CD14-positive monocyte (primary cell): Measurements from ENCODE around the gene LYZL1. TPM values are rescaled to one million over a fixed set of nuclear protein-coding genes. Genes with fewer than 3 reads are reported as not detected.

Experiments
- DNase-seq, 3 donors: peaks; one replicate each; pipeline ENCODE4 v3.0.0-alpha.2; 2011 to 2022
- H2AFZ ChIP-seq: 2 replicates; pipeline ENCODE4 v1.6.0; 2012; ENCODE audit warnings: mild to moderate bottlenecking, low read depth, low read length, inconsistent platforms; ENCODE audit not compliant: insufficient read depth, poor library complexity, severe bottlenecking
- H3K27ac ChIP-seq, 2 donors: 1 replicate in 1 of 2; 2 replicates in 1 of 2; pipeline ENCODE4 v1.5.1; 2012 to 2013; ENCODE audit warnings: low read length in 2 of 2, control low read depth in 1 of 2, inconsistent platforms in 1 of 2, low read depth in 1 of 2, mild to moderate bottlenecking in 1 of 2
- H3K27me3 ChIP-seq, 2 donors: one replicate each; pipeline versions ENCODE4 v1.6.0 to v1.6.1; 2011 to 2013; ENCODE audit warnings: low read length in 2 of 2; ENCODE audit not compliant: control insufficient read depth in 2 of 2, insufficient read depth in 2 of 2
- H3K36me3 ChIP-seq, 2 donors: replicated peaks in 1 of 2; 1 replicate in 1 of 2; 2 replicates in 1 of 2; pipeline versions ENCODE4 v1.5.1 to v1.6.1; 2012 to 2013; ENCODE audit warnings: low read length in 2 of 2, control low read depth in 1 of 2, inconsistent platforms in 1 of 2, mild to moderate bottlenecking in 1 of 2; ENCODE audit not compliant: insufficient read depth in 2 of 2, control insufficient read depth in 1 of 2
- H3K4me1 ChIP-seq, 2 donors: 1 replicate in 1 of 2; 2 replicates in 1 of 2; pipeline versions ENCODE4 v1.5.1 to v1.6.1; 2012 to 2013; ENCODE audit warnings: low read length in 2 of 2, control low read depth in 1 of 2, inconsistent platforms in 1 of 2, mild to moderate bottlenecking in 1 of 2, moderate library complexity in 1 of 2; ENCODE audit not compliant: insufficient read depth in 2 of 2, control insufficient read depth in 1 of 2
- H3K4me2 ChIP-seq: replicated peaks from 2 replicates; pipeline ENCODE3; 2012; ENCODE audit warnings: low read length, moderate library complexity, mild to moderate bottlenecking; ENCODE audit not compliant: poor library complexity, severe bottlenecking; ENCODE audit errors: extremely low read depth
- H3K4me3 ChIP-seq, 3 experiments: fragments of 200-600 bp in 1 of 3; sonication (generic) in 1 of 3; replicated peaks in 1 of 3; 1 replicate in 2 of 3; 2 replicates in 1 of 3; pipeline ENCODE4 v1.5.1; 2011 to 2013; ENCODE audit warnings: low read length in 3 of 3, mild to moderate bottlenecking in 3 of 3, control low read depth in 2 of 3, low read depth in 2 of 3, inconsistent platforms in 1 of 3, moderate library complexity in 1 of 3
- H3K79me2 ChIP-seq: 2 replicates; pipeline ENCODE4 v1.6.0; 2012; ENCODE audit warnings: mild to moderate bottlenecking, control low read depth, inconsistent platforms, low read length, moderate library complexity; ENCODE audit not compliant: insufficient read depth
- H3K9ac ChIP-seq: 2 replicates; pipeline ENCODE4 v1.6.0; 2017; ENCODE audit warnings: low read length, mild to moderate bottlenecking; ENCODE audit not compliant: insufficient read depth, poor library complexity, severe bottlenecking
- H3K9me3 ChIP-seq, 2 donors: replicated peaks in 1 of 2; 1 replicate in 1 of 2; 2 replicates in 1 of 2; pipeline versions ENCODE4 v1.5.1 to v1.6.1; 2012 to 2013; ENCODE audit warnings: low read length in 2 of 2, control low read depth in 1 of 2; ENCODE audit not compliant: control insufficient read depth in 1 of 2, insufficient read depth in 1 of 2
- H4K20me1 ChIP-seq: 2 replicates; pipeline ENCODE4 v1.6.0; 2012; ENCODE audit warnings: mild to moderate bottlenecking, low read length, control low read depth, moderate library complexity; ENCODE audit not compliant: insufficient read depth
- H3K27ac Mint-ChIP-seq, 7 donors: one replicate each; pipeline ENCODE4 v1.8.0; 2020; ENCODE audit warnings: mild to moderate bottlenecking in 7 of 7, mixed read lengths in 7 of 7, moderate library complexity in 6 of 7, inconsistent platforms in 2 of 7
- H3K27me3 Mint-ChIP-seq, 3 donors: one replicate each; pipeline ENCODE4 v1.8.0; 2021 to 2022; ENCODE audit warnings: low read depth in 3 of 3, mild to moderate bottlenecking in 3 of 3, mixed read lengths in 3 of 3, moderate library complexity in 3 of 3, inconsistent platforms in 1 of 3
- H3K36me3 Mint-ChIP-seq, 2 donors: one replicate each; pipeline ENCODE4 v1.8.0; 2020; ENCODE audit warnings: mixed read lengths in 2 of 2, inconsistent platforms in 1 of 2, mild to moderate bottlenecking in 1 of 2
- H3K4me1 Mint-ChIP-seq: one replicate; pipeline ENCODE4 v1.8.0; 2020; ENCODE audit warnings: mild to moderate bottlenecking, mixed read lengths
- H3K4me3 Mint-ChIP-seq, 2 donors: one replicate each; pipeline ENCODE4 v1.8.0; 2020; ENCODE audit warnings: mild to moderate bottlenecking in 2 of 2, mixed read lengths in 2 of 2, moderate library complexity in 1 of 2
- H3K9me3 Mint-ChIP-seq, 7 donors: one replicate each; pipeline ENCODE4 v1.8.0; 2020 to 2022; ENCODE audit warnings: mixed read lengths in 7 of 7, mild to moderate bottlenecking in 6 of 7, moderate library complexity in 6 of 7, inconsistent platforms in 2 of 7
- WGBS: methylation state at CpG from one replicate; pipeline ENCODE4 v1.1.5; 2013; ENCODE audit warnings: missing lambda C conversion rate; ENCODE audit not compliant: insufficient coverage; 5-methylcytosine and 5-hydroxymethylcytosine counted together
- intact Hi-C, 2 donors: fragments of 100-400 bp; cut with micrococcal nuclease; formaldehyde crosslinking; loops; one replicate each; pipeline versions ENCODE4 v1.15.0 to v1.15.1; 2023
- polyA plus RNA-seq, 3 donors: library from polyadenylated mRNA; depleted of rRNA in 1 of 3; unstranded in 2 of 3; stranded (reverse) in 1 of 3; fragments of 300-500 nt in 2 of 3; fragments of >200 nt in 1 of 3; fragmentation: Illumina TruSeq in 2 of 3; gene quantifications; 1 replicate in 2 of 3; 2 replicates in 1 of 3; pipeline ENCODE4 v1.2.3, GENCODE V29; 2012 to 2021
- TF ChIP-seq, protein P1 (sequence below): fragments of 200-600 bp; IDR thresholded peaks from one replicate; pipeline ENCODE4 v1.8.0; 2022; ENCODE audit warnings: antibody characterized with exemption, mild to moderate bottlenecking

Gene LYZL1
- polyA plus RNA-seq, 3 donors = not detected

- Histone ChIP-seq H3K9me3 (peaks cover 5 to 10% of the 10 kb centered on the region in 2 donors), H3K9ac (no peak overlapping the region), H3K4me1 (peaks cover 0 to 4% of the 10 kb centered on the region in 2 donors), H3K27ac (no peak overlapping the region), H4K20me1 (no peaks in the 10 kb centered on the region), H3K4me2 (no peak overlapping the region), H3K27me3 (peaks cover 0 to 6% of the 10 kb centered on the region in 2 donors), H2AFZ (no peak overlapping the region), H3K4me3 (no peak overlapping the region), H3K36me3 (no peaks in the 10 kb centered on the region), H3K79me2 (no peaks in the 10 kb centered on the region)
- DNase-seq = no peak
- Mint-ChIP-seq H3K36me3 (no peaks in the 10 kb centered on the region), H3K4me3 (no peak overlapping the region), H3K27me3 (peaks cover 0 to 11% (median 10%) of the 10 kb centered on the region in 3 donors), H3K9me3 (peaks cover 8 to 25% (median 14%) of the 10 kb centered on the region in 7 donors), H3K27ac (no peak overlapping the region), H3K4me1 (peaks cover 6% of the 10 kb centered on the region)
- TF ChIP-seq, protein P1, sequence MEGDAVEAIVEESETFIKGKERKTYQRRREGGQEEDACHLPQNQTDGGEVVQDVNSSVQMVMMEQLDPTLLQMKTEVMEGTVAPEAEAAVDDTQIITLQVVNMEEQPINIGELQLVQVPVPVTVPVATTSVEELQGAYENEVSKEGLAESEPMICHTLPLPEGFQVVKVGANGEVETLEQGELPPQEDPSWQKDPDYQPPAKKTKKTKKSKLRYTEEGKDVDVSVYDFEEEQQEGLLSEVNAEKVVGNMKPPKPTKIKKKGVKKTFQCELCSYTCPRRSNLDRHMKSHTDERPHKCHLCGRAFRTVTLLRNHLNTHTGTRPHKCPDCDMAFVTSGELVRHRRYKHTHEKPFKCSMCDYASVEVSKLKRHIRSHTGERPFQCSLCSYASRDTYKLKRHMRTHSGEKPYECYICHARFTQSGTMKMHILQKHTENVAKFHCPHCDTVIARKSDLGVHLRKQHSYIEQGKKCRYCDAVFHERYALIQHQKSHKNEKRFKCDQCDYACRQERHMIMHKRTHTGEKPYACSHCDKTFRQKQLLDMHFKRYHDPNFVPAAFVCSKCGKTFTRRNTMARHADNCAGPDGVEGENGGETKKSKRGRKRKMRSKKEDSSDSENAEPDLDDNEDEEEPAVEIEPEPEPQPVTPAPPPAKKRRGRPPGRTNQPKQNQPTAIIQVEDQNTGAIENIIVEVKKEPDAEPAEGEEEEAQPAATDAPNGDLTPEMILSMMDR = no peak
- no CpG with 5 or more reads among the region's 1 CpG for WGBS
- intact Hi-C loops = loop anchor here in 1 of 2 donors (10.0 kb wide), 1 partner anchor 637 kb away; no protein-coding TSS in a partner anchor
Observed at GRCh38 chr10:29301359-29301910, 12.6 kb downstream of the LYZL1 start.

DNA sequence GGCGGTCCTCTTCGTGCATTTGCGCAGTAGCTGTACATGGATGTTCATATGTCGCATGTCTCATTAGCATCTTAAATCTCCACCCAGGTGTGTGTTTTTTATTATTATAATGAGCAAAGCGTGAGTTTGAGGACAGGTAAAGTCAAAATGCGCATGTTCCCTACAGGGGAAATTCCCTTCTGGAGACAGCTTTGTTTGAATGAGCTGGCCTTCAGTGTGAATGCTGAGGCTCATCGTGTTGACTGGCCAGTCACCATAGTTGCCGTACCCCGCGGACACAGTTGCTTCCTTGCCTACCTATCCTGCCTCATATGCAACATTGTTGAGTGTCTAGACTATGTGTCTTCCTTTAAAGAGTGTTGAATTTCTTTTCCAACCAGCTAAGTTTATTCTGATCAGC, 13.6 kb downstream of the LYZL1 start:
- WGBS = 100% methylated on average over 2 of the region's 10 CpGs
- TF ChIP-seq, protein P1 = no peak
- Histone ChIP-seq H3K36me3 (no peaks in the 10 kb centered on the region), H3K4me3 (no peak overlapping the region), H3K27ac (no peak overlapping the region), H2AFZ (no peak overlapping the region), H3K9me3 (peaks cover 5 to 7% of the 10 kb centered on the region in 2 donors), H3K4me2 (no peak overlapping the region), H3K4me1 (peaks cover 0 to 4% of the 10 kb centered on the region in 2 donors), H4K20me1 (no peaks in the 10 kb centered on the region), H3K9ac (no peak overlapping the region), H3K79me2 (no peaks in the 10 kb centered on the region), H3K27me3 (peaks cover 0 to 6% of the 10 kb centered on the region in 2 donors)
- H3K27me3 Mint-ChIP-seq = peaks cover 3 to 10% (median 9%) of the 10 kb centered on the region in 3 donors
- H3K27ac Mint-ChIP-seq = no peak overlapping the region
- H3K4me1 Mint-ChIP-seq = peaks cover 6% of the 10 kb centered on the region
- H3K4me3 Mint-ChIP-seq = no peak overlapping the region
- H3K9me3 Mint-ChIP-seq = peaks cover 6 to 23% (median 14%) of the 10 kb centered on the region in 7 donors
- no peak for DNase-seq
- no peaks in the 10 kb centered on the region for H3K36me3 Mint-ChIP-seq
- intact Hi-C loops = loop anchor here in 1 of 2 donors (10.0 kb wide), 1 partner anchor 638 kb away; no protein-coding TSS in a partner anchor
